ENCODE measurements around the gene DMD. TPM values are rescaled to one million over a fixed set of nuclear protein-coding genes. Genes with fewer than 3 reads are reported as not detected.

DMD gene
- total and polyA plus RNA-seq, 4 experiments from 2014 or later: 0.18 to 0.55 (median 0.19) TPM; not detected in 1

- Mint-ChIP-seq H3K36me3 (no peaks in the 10 kb centered on the region), H3K27ac (no peak overlapping the region), H3K9me3 (peaks cover 0 to 4% (median 0%) of the 10 kb centered on the region in 8 donors), H3K27me3 (no peaks in the 10 kb centered on the region), H3K4me3 (no peak overlapping the region), H3K4me1 (no peaks in the 10 kb centered on the region)
- CTCF ChIA-PET (ENCODE audit: partially characterized antibody): no interaction called here
- H3K27me3 ChIP-seq (ENCODE audit: insufficient read depth, low read length): no peaks in the 10 kb centered on the region
- intact Hi-C loops (cut with micrococcal nuclease): no loop called here
- H3K4me3 ChIP-seq (ENCODE audit: low read length in 2 of 2): no peak overlapping the region
- no peak overlapping the region for H3K27ac ChIP-seq (ENCODE audit: low read depth, low read length)
- DNase-seq: no peak
- H3K36me3 ChIP-seq (ENCODE audit: insufficient read depth, low read length): no peaks in the 10 kb centered on the region
- H3K4me1 ChIP-seq (ENCODE audit: insufficient read depth, low read length): no peaks in the 10 kb centered on the region
- no peaks in the 10 kb centered on the region for H3K9me3 ChIP-seq (ENCODE audit: control insufficient read depth in 1 of 2, low read length in 2 of 2)
- POLR2A ChIA-PET (ENCODE audit: partially characterized antibody): no interaction called here
Observed at GRCh38 chrX:31185884-31186283, 2025.5 kb downstream of the DMD start.

GRCh38 chrX:31181377-31182000, 2029.9 kb downstream of the DMD start:
- POLR2A ChIA-PET (ENCODE audit: partially characterized antibody): no interaction called here
- CTCF ChIA-PET (ENCODE audit: partially characterized antibody): no interaction called here
- intact Hi-C loops (cut with micrococcal nuclease): no loop called here

DNA sequence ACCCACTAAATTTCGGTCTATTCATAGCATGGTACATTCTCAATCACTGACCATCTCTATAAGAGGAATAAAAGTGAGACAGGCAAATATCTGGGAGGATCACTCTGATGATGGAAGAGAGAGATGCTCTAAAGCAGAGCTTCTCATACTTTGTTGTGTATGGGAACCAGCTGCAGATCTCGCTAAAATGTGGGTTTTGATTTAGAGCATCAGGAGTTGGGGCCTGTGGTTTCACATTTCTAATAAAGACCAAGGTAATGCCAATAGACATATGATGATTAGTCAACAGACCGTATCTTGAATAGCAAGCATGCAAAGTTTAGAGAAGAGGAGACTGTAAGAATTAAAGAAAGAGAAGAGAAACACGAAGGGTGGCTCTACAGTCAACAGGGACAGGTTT, 2032.1 kb downstream of the DMD start:
- no peak for DNase-seq
- Mint-ChIP-seq H3K27me3 (no peaks in the 10 kb centered on the region), H3K27ac (no peak overlapping the region), H3K36me3 (no peaks in the 10 kb centered on the region), H3K9me3 (peaks cover 0 to 4% (median 0%) of the 10 kb centered on the region in 8 donors), H3K4me3 (no peak overlapping the region), H3K4me1 (no peaks in the 10 kb centered on the region)
- Histone ChIP-seq H3K4me1 (ENCODE audit: insufficient read depth, low read length) (no peaks in the 10 kb centered on the region), H3K36me3 (ENCODE audit: insufficient read depth, low read length) (no peaks in the 10 kb centered on the region), H3K4me3 (ENCODE audit: low read length in 2 of 2) (no peak overlapping the region), H3K9me3 (ENCODE audit: control insufficient read depth in 1 of 2, low read length in 2 of 2) (no peaks in the 10 kb centered on the region), H3K27ac (ENCODE audit: low read depth, low read length) (no peak overlapping the region), H3K27me3 (ENCODE audit: insufficient read depth, low read length) (no peaks in the 10 kb centered on the region)
- ChIA-PET POLR2A (ENCODE audit: partially characterized antibody) (no interaction called here), CTCF (ENCODE audit: partially characterized antibody) (no interaction called here)
- intact Hi-C loops (cut with micrococcal nuclease): no loop called here

More at GRCh38 chrX:31181377-31182000, 2029.9 kb downstream of the DMD start:
- Histone ChIP-seq H3K27me3 (ENCODE audit: insufficient read depth, low read length) (no peaks in the 10 kb centered on the region), H3K9me3 (ENCODE audit: control insufficient read depth in 1 of 2, low read length in 2 of 2) (no peaks in the 10 kb centered on the region), H3K36me3 (ENCODE audit: insufficient read depth, low read length) (no peaks in the 10 kb centered on the region), H3K4me1 (ENCODE audit: insufficient read depth, low read length) (no peaks in the 10 kb centered on the region), H3K27ac (ENCODE audit: low read depth, low read length) (no peak overlapping the region), H3K4me3 (ENCODE audit: low read length in 2 of 2) (no peak overlapping the region)
- DNase-seq: no peak
- H3K27ac Mint-ChIP-seq: no peak overlapping the region
- no peaks in the 10 kb centered on the region for H3K4me1 Mint-ChIP-seq
- H3K4me3 Mint-ChIP-seq: no peak overlapping the region
- H3K9me3 Mint-ChIP-seq: peaks cover 0 to 4% (median 0%) of the 10 kb centered on the region in 8 donors
- H3K36me3 Mint-ChIP-seq: no peaks in the 10 kb centered on the region
- H3K27me3 Mint-ChIP-seq: no peaks in the 10 kb centered on the region

GRCh38 chrX:31178769-31179125, 2032.6 kb downstream of the DMD start:
- CTCF ChIA-PET (ENCODE audit: partially characterized antibody): no interaction called here
- Mint-ChIP-seq H3K4me1 (no peaks in the 10 kb centered on the region), H3K4me3 (no peak overlapping the region), H3K36me3 (no peaks in the 10 kb centered on the region), H3K9me3 (peaks cover 0 to 4% (median 0%) of the 10 kb centered on the region in 8 donors), H3K27ac (no peak overlapping the region), H3K27me3 (no peaks in the 10 kb centered on the region)
- Histone ChIP-seq H3K27me3 (ENCODE audit: insufficient read depth, low read length) (no peaks in the 10 kb centered on the region), H3K36me3 (ENCODE audit: insufficient read depth, low read length) (no peaks in the 10 kb centered on the region), H3K4me1 (ENCODE audit: insufficient read depth, low read length) (no peaks in the 10 kb centered on the region), H3K27ac (ENCODE audit: low read depth, low read length) (no peak overlapping the region), H3K9me3 (ENCODE audit: control insufficient read depth in 1 of 2, low read length in 2 of 2) (no peaks in the 10 kb centered on the region), H3K4me3 (ENCODE audit: low read length in 2 of 2) (no peak overlapping the region)
- DNase-seq: no peak
- POLR2A ChIA-PET (ENCODE audit: partially characterized antibody): no interaction called here
- intact Hi-C loops (cut with micrococcal nuclease): no loop called here

DNA sequence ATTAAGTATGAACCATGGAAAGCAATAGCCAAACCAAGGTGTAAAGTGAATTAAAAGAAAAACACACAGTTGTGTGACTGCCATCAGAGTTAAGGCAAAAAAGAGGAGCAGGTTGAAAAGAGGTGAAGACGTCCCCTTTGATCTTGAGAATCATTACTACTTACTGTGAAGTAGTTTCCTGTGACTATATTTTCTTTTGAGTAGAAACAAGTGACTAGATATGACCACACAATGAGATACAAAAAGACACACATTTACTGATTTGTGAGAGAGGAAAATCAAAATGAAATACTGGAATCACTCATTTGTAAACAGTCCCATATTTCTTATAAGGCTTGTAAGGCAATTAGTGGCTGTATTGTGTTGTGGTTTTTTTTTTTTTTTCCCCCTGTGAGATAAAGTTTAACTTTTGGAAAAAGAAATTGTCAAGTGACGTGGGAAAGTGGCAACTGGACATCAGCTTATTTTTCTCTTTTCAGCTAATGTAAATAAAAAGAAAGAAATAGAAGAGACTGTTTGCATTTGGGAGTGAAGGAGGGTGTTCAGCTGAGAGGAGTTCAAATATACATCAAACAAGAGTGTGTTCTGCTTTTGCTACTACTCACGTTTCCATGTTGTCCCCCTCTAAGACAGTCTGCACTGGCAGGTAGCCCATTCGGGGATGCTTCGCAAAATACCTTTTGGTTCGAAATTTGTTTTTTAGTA, 2033.1 kb downstream of the DMD start:
- Histone ChIP-seq H3K27me3 (ENCODE audit: insufficient read depth, low read length) (no peaks in the 10 kb centered on the region), H3K4me3 (ENCODE audit: low read length in 2 of 2) (no peak overlapping the region), H3K9me3 (ENCODE audit: control insufficient read depth in 1 of 2, low read length in 2 of 2) (no peaks in the 10 kb centered on the region), H3K27ac (ENCODE audit: low read depth, low read length) (no peak overlapping the region), H3K36me3 (ENCODE audit: insufficient read depth, low read length) (no peaks in the 10 kb centered on the region), H3K4me1 (ENCODE audit: insufficient read depth, low read length) (no peaks in the 10 kb centered on the region)
- no peak for DNase-seq
- H3K27me3 Mint-ChIP-seq: no peaks in the 10 kb centered on the region
- peaks cover 0 to 4% (median 0%) of the 10 kb centered on the region in 8 donors for H3K9me3 Mint-ChIP-seq
- ChIA-PET POLR2A (ENCODE audit: partially characterized antibody) (no interaction called here), CTCF (ENCODE audit: partially characterized antibody) (no interaction called here)
- H3K4me1 Mint-ChIP-seq: no peaks in the 10 kb centered on the region
- intact Hi-C loops (cut with micrococcal nuclease): no loop called here
- no peaks in the 10 kb centered on the region for H3K36me3 Mint-ChIP-seq
- H3K4me3 Mint-ChIP-seq: no peak overlapping the region
- no peak overlapping the region for H3K27ac Mint-ChIP-seq

DNA sequence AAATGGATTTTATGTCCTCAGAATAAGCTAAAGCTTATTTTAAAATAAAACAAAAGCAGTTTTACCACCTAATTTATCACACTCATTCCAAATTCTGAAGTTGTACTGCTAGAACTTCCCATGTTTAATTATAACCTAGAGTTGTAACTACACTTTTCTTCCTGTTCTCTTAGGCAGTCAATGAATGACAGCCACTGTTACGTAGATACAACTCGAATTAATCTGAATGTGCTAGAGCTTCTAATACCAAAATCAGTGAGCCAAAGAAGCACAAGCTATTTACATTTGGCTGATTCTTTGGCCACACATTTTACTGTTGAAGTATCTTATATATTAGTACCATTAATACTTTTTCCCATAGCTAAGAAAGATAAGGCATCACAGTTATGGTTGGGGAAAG, 2040.6 kb downstream of the DMD start:
- Mint-ChIP-seq H3K9me3 (no peaks in the 10 kb centered on the region), H3K27ac (no peak overlapping the region), H3K4me3 (no peak overlapping the region), H3K4me1 (no peaks in the 10 kb centered on the region), H3K36me3 (no peaks in the 10 kb centered on the region), H3K27me3 (no peaks in the 10 kb centered on the region)
- Histone ChIP-seq H3K4me1 (ENCODE audit: insufficient read depth, low read length) (no peaks in the 10 kb centered on the region), H3K27me3 (ENCODE audit: insufficient read depth, low read length) (no peaks in the 10 kb centered on the region), H3K9me3 (ENCODE audit: control insufficient read depth in 1 of 2, low read length in 2 of 2) (no peaks in the 10 kb centered on the region), H3K27ac (ENCODE audit: low read depth, low read length) (no peak overlapping the region), H3K36me3 (ENCODE audit: insufficient read depth, low read length) (no peaks in the 10 kb centered on the region), H3K4me3 (ENCODE audit: low read length in 2 of 2) (no peak overlapping the region)
- intact Hi-C loops (cut with micrococcal nuclease): no loop called here
- no peak for DNase-seq
- CTCF ChIA-PET (ENCODE audit: partially characterized antibody): no interaction called here
- POLR2A ChIA-PET (ENCODE audit: partially characterized antibody): no interaction called here

DNA sequence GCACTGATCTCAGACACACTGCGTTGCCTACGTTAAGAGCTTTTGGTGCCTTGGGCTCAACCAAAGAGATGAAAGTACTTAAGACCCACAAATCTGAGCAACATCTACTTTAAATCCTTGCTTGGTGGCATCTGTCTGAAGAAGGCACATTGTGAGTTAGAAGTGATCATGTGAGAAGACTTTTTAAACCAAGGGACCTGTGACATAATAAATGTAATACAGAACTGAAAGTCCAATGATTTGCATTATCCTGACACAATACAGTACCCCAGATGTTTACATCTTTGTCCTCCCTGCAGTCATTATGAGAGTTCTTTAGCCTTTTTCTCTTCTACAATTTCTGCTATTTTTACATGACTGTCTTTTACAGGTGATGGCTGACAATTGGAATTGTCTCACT, 2042.8 kb downstream of the DMD start:
- ChIA-PET POLR2A (ENCODE audit: partially characterized antibody) (no interaction called here), CTCF (ENCODE audit: partially characterized antibody) (no interaction called here)
- Mint-ChIP-seq H3K9me3 (peaks cover 0 to 3% (median 0%) of the 10 kb centered on the region in 8 donors), H3K27me3 (peaks cover 0 to 1% of the 10 kb centered on the region in 2 donors), H3K27ac (no peak overlapping the region), H3K4me3 (no peak overlapping the region), H3K4me1 (no peaks in the 10 kb centered on the region), H3K36me3 (no peaks in the 10 kb centered on the region)
- H3K4me1 ChIP-seq (ENCODE audit: insufficient read depth, low read length): no peaks in the 10 kb centered on the region
- H3K36me3 ChIP-seq (ENCODE audit: insufficient read depth, low read length): no peaks in the 10 kb centered on the region
- no peaks in the 10 kb centered on the region for H3K27me3 ChIP-seq (ENCODE audit: insufficient read depth, low read length)
- H3K27ac ChIP-seq (ENCODE audit: low read depth, low read length): no peak overlapping the region
- no peak for DNase-seq
- H3K4me3 ChIP-seq (ENCODE audit: low read length in 2 of 2): no peak overlapping the region
- H3K9me3 ChIP-seq (ENCODE audit: control insufficient read depth in 1 of 2, low read length in 2 of 2): no peaks in the 10 kb centered on the region
- intact Hi-C loops (cut with micrococcal nuclease): no loop called here
